GM12878 (cell line): Measurements from ENCODE around the gene HDAC2. TPM values are rescaled to one million over a fixed set of nuclear protein-coding genes. Genes with fewer than 3 reads are reported as not detected.

Experiments
- ATAC-seq: fragments of 200-7000 bp; cut with Tn5 transposase; 3 replicates; pipeline ENCODE4 v1.9.1; 2020; ENCODE audit warnings: mild to moderate bottlenecking, moderate library complexity
- Bru-seq: library from RNA; stranded (reverse); fragments of 400-500 nt; gene quantifications from one replicate; lab custom pipeline; 2021; lab: Mats Ljungman, UMichigan
- BruChase-seq, 2 experiments: library from RNA; stranded (reverse); fragments of 400-500 nt; gene quantifications; one replicate each; lab custom pipeline; 2021; lab: Mats Ljungman, UMichigan
- BruUV-seq: library from RNA; stranded (reverse); fragments of 400-500 nt; replicated peaks from 2 replicates; lab custom pipeline; 2021; lab: Mats Ljungman, UMichigan
- CTCF ChIA-PET: fragments of 300-600 bp; sonication (Branson Sonifier 250); formaldehyde crosslinking; extraction: SDS; loops from one replicate; lab custom pipeline; 2021; ENCODE audit warnings: inconsistent platforms; lab: Yijun Ruan, JAX
- POLR2A ChIA-PET: fragments of 350-600 bp; formaldehyde crosslinking; extraction: SDS; loops from one replicate; lab custom pipeline; 2021; ENCODE audit warnings: inconsistent platforms; lab: Charles Lee
- RAD21 ChIA-PET: fragments of 300-600 bp; sonication (Branson Sonifier 250); formaldehyde crosslinking; loops from one replicate; lab custom pipeline; 2023; ENCODE audit warnings: antibody characterized with exemption; ENCODE audit not compliant: unreplicated experiment; lab: Charles Lee
- SMC1A ChIA-PET: fragments of 300-600 bp; sonication (Branson Sonifier 250); formaldehyde crosslinking; loops from one replicate; lab custom pipeline; 2023; ENCODE audit not compliant: unreplicated experiment, uncharacterized antibody; lab: Charles Lee
- DNase-seq: peaks from one replicate; pipeline ENCODE4 v3.0.0-alpha.2; 2011; ENCODE audit warnings: low read depth, low spot score
- FAIRE-seq: peaks from 3 replicates; lab custom pipeline; 2011; peaks lifted over from hg19 to GRCh38; lab: Jason Lieb, UNC
- H2AFZ ChIP-seq: 2 replicates; pipeline ENCODE4 v1.6.0; 2011; ENCODE audit warnings: low read depth, low read length, control low read depth; ENCODE audit not compliant: control insufficient read depth
- H3K27ac ChIP-seq: 2 replicates; pipeline ENCODE4 v1.5.1; 2011; ENCODE audit warnings: control low read depth; ENCODE audit not compliant: control insufficient read depth, insufficient read depth
- H3K27me3 ChIP-seq, 2 experiments: replicated peaks in 1 of 2; 2 replicates each; pipeline versions ENCODE4 v1.6.0 to v1.6.1; 2011; ENCODE audit warnings: low read length in 1 of 2; ENCODE audit not compliant: control insufficient read depth in 2 of 2, insufficient read depth in 2 of 2
- H3K36me3 ChIP-seq, 2 experiments: 2 replicates each; pipeline ENCODE4 v1.5.1; 2011; ENCODE audit warnings: low read length in 1 of 2; ENCODE audit not compliant: control insufficient read depth in 2 of 2, insufficient read depth in 2 of 2
- H3K4me1 ChIP-seq: 2 replicates; pipeline ENCODE4 v1.6.1; 2011; ENCODE audit warnings: mild to moderate bottlenecking, low read length, moderate library complexity, mixed read lengths; ENCODE audit not compliant: control insufficient read depth, insufficient read depth
- H3K4me2 ChIP-seq: 2 replicates; pipeline ENCODE4 v1.6.0; 2011; ENCODE audit warnings: control low read depth; ENCODE audit not compliant: control insufficient read depth, insufficient read depth
- H3K4me3 ChIP-seq: fragments of 200-600 bp; sonication (generic); 2 replicates; pipeline ENCODE4 v1.5.1; 2016
- H3K79me2 ChIP-seq: 2 replicates; pipeline ENCODE4 v1.6.0; 2011; ENCODE audit warnings: low read length; ENCODE audit not compliant: control insufficient read depth, insufficient read depth
- H3K9ac ChIP-seq: 2 replicates; pipeline ENCODE4 v1.8.0; 2011; ENCODE audit warnings: low read length, control low read depth, mixed read lengths; ENCODE audit not compliant: control insufficient read depth, insufficient read depth
- H3K9me3 ChIP-seq: replicated peaks from 3 replicates; pipeline ENCODE4 v1.5.1; 2011; ENCODE audit warnings: mild to moderate bottlenecking, low read length; ENCODE audit not compliant: control insufficient read depth, insufficient read depth
- H4K20me1 ChIP-seq: 2 replicates; pipeline ENCODE4 v1.6.0; 2011; ENCODE audit not compliant: control insufficient read depth, insufficient read depth
- HSF1 ChIP-seq: fragments of 150-350 bp; IDR thresholded peaks from 2 replicates; pipeline ENCODE4 v1.6.1; 2014; ENCODE audit warnings: mild to moderate bottlenecking, low read depth, low read length
- MTA3 ChIP-seq: IDR thresholded peaks from 2 replicates; pipeline ENCODE4 v1.6.1; 2012; ENCODE audit warnings: low read length, inconsistent platforms, borderline replicate concordance
- NFXL1 ChIP-seq: fragments of 450-650 bp; IDR thresholded peaks from 2 replicates; pipeline ENCODE4 v1.6.1; 2017; ENCODE audit warnings: antibody characterized with exemption, mild to moderate bottlenecking, borderline replicate concordance
- RELA ChIP-seq: fragments of 450-650 bp; IDR thresholded peaks from 2 replicates; pipeline ENCODE4 v1.8.0; 2014; ENCODE audit warnings: borderline replicate concordance; ENCODE audit not compliant: partially characterized antibody
- SPI1 ChIP-seq: IDR thresholded peaks from 2 replicates; pipeline ENCODE4 v1.6.1; 2011; ENCODE audit warnings: low read depth, mild to moderate bottlenecking, low read length, moderate library complexity, borderline replicate concordance; ENCODE audit not compliant: insufficient read depth
- TARDBP ChIP-seq: IDR thresholded peaks from 2 replicates; pipeline ENCODE4 v1.6.1; 2016; ENCODE audit warnings: borderline replicate concordance
- ZNF687 ChIP-seq: fragments of 450-650 bp; IDR thresholded peaks from 2 replicates; pipeline ENCODE4 v1.6.1; 2017; ENCODE audit warnings: mild to moderate bottlenecking, moderate library complexity
- WGBS: methylation state at CpG from one replicate; pipeline ENCODE4 v1.1.6; 2016; ENCODE audit warnings: low lambda C conversion rate; ENCODE audit not compliant: insufficient replicate concordance, insufficient coverage; ENCODE audit errors: missing lambda C conversion rate; 5-methylcytosine and 5-hydroxymethylcytosine counted together
- in situ Hi-C: fragments of 300-500 bp; cut with MboI; formaldehyde crosslinking; loops from 9 replicates; pipeline ENCODE4 v1.14.3; 2018; ENCODE audit warnings: mixed read lengths
- intact Hi-C: fragments of 100-400 bp; cut with micrococcal nuclease; formaldehyde crosslinking; loops from one replicate; pipeline ENCODE4 v1.14.2; 2022; ENCODE audit not compliant: unreplicated experiment
- long read RNA-seq, 2 experiments: library from polyadenylated mRNA; unstranded; transcript quantifications; one replicate each; pipeline ENCODE4 v2.0.0, GENCODE V29; 2019 to 2020
- polyA minus RNA-seq, 3 experiments: library from RNA; depleted of rRNA, polyadenylated mRNA; stranded (reverse); fragments of >200 nt; gene quantifications; 2 replicates each; pipeline ENCODE4 v1.2.3, GENCODE V29; 2011
- polyA plus RNA-seq, 11 experiments: library from polyadenylated mRNA; depleted of rRNA in 4 of 11; unstranded in 6 of 11; stranded (reverse) in 5 of 11; fragments of >200 nt; fragmentation: Nextera tagmentation in 4 of 11; fragmentation: Illumina TruSeq in 1 of 11; extraction: Ambion mirVana in 4 of 11; extraction: Trizol in 1 of 11; gene quantifications; 1 replicate in 1 of 11; 2 replicates in 10 of 11; pipeline versions ENCODE4 v1.2.1 to v1.2.3, GENCODE V29; 2011 to 2016; ENCODE audit warnings: inconsistent platforms in 2 of 11, missing spikeins in 2 of 11, low read depth in 1 of 11
- total RNA-seq, 4 experiments: library from RNA; depleted of rRNA in 3 of 4; stranded (reverse); fragments of >200 nt in 3 of 4; fragmentation: Illumina TruSeq in 1 of 4; extraction: Trizol in 1 of 4; gene quantifications; 2 replicates each; pipeline versions ENCODE4 v1.2.1 to v1.2.3, GENCODE V29; 2013 to 2021
- TF ChIP-seq, protein P1 (sequence below): IDR thresholded peaks from 2 replicates; pipeline ENCODE4 v1.6.1; 2012; ENCODE audit warnings: low read depth, low read length, improper control_type of control experiment

HDAC2 gene
- total RNA-seq (2013; cell fraction: nucleolus; rRNA removed) = 73.8 and 74.9 TPM in 2 replicates
- total RNA-seq (2014; rRNA removed) (40.4 and 49.5 TPM in 2 replicates), total RNA-seq (2014; rRNA removed; fragmentation: Illumina TruSeq; extraction: Trizol) (87.0 and 89.1 TPM in 2 replicates), total RNA-seq (2021) (99.5 and 104 TPM in 2 replicates), polyA plus RNA-seq (2011; rRNA removed) (210 and 255 TPM in 2 replicates), polyA plus RNA-seq (2014; fragmentation: Illumina TruSeq; extraction: Trizol) (130 and 154 TPM in 2 replicates), polyA plus RNA-seq (2014; fragmentation: Nextera tagmentation; extraction: Ambion mirVana) (10 to 100 TPM; 45.3 to 88.7 TPM), polyA plus RNA-seq (2014; rRNA removed) (120 and 129 TPM in 2 replicates), polyA plus RNA-seq (2016; fragmentation: Nextera tagmentation; extraction: Ambion mirVana) (100 to 1,000 TPM; 157 to 158 TPM), polyA minus RNA-seq (2011; rRNA and poly(A)+ RNA removed) (131 and 274 TPM in 2 replicates), Bru-seq, nascent RNA (percentile 90 among the genes with signal in this experiment), BruChase-seq, experiment 1, labeled RNA remaining after a 6-hour chase (percentile 88 among the genes with signal in this experiment), BruChase-seq, experiment 2, labeled RNA remaining after a 2-hour chase (percentile 89 among the genes with signal in this experiment)
- 33.5 TPM for polyA plus RNA-seq (2011; ENCODE audit: low read depth)
- polyA plus RNA-seq (2011; cell fraction: cytosol; rRNA removed) = 69.5 and 102 TPM in 2 replicates
- 48.0 and 64.8 TPM in 2 replicates for polyA plus RNA-seq (2011; cell fraction: nucleus; rRNA removed)
- polyA plus RNA-seq (2012) = 69.4 and 98.7 TPM in 2 replicates
- 40.1 and 64.0 TPM in 2 replicates for polyA minus RNA-seq (2011; cell fraction: cytosol; rRNA and poly(A)+ RNA removed)
- 28.5 and 58.1 TPM in 2 replicates for polyA minus RNA-seq (2011; cell fraction: nucleus; rRNA and poly(A)+ RNA removed)
- long read RNA-seq, experiment 1, full-length matches to known transcripts = 124 of 157 reads
- long read RNA-seq, experiment 1, partial matches to known transcripts = 24 of 157 reads
- long read RNA-seq, experiment 1, other reads (novel, unspliced or antisense) = 9 of 157 reads
- long read RNA-seq, experiment 2, full-length matches to known transcripts = 305 of 428 reads
- long read RNA-seq, experiment 2, partial matches to known transcripts = 106 of 428 reads
- long read RNA-seq, experiment 2, other reads (novel, unspliced or antisense) = 17 of 428 reads

GRCh38 chr6:113970805-113971676 is at the start of gene HDAC2:
TSS of gene HDAC2 (minus strand) at chr6:113971148. CDS start at chr6:113970908, 240 bp downstream.
- in situ Hi-C loops (no loop called here), intact Hi-C loops (no loop called here)
- ChIA-PET RAD21 (interaction anchor here (1.5 kb wide), 1 partner anchor 10 kb away, joined by 4 read pairs; no protein-coding TSS in a partner anchor), CTCF (interaction anchor here (0.9 to 1.4 kb wide), 4 partner anchors 9 to 17 kb away, joined by 3 to 5 read pairs (median 4); no protein-coding TSS in a partner anchor), SMC1A (interaction anchor here (1.0 to 1.4 kb wide), 4 partner anchors 9 to 47 kb away, joined by 3 to 8 read pairs (median 5); no protein-coding TSS in a partner anchor), POLR2A (interaction anchor here (1.0 to 2.1 kb wide), 2 partner anchors 10 to 12 kb away, joined by 3 to 8 read pairs; no protein-coding TSS in a partner anchor)
- Histone ChIP-seq H3K4me2 (peak within 1 kb of the TSS; percentile 45), H3K27me3 (no peaks in the 10 kb centered on the region), H3K9me3 (no peaks in the 10 kb centered on the region), H4K20me1 (no peaks in the 10 kb centered on the region), H3K4me3 (peak within 1 kb of the TSS; percentile 100), H2AFZ (peak within 1 kb of the TSS; percentile 94), H3K36me3 (no peaks in the 10 kb centered on the region), H3K79me2 (peaks cover 48% of the 10 kb centered on the region), H3K4me1 (no peaks in the 10 kb centered on the region), H3K27ac (peak within 1 kb of the TSS; percentile 58), H3K9ac (peak within 1 kb of the TSS; percentile 76)
- BruUV-seq = no TSS peak
- WGBS = under 1% methylated on average over 57 of the region's 82 CpGs
- ATAC-seq (peak; percentile 84), FAIRE-seq (peak; percentile 94), DNase-seq (peak; percentile 71)
- TF ChIP-seq MTA3 = no peak
- TF ChIP-seq HSF1 = no peak
- TF ChIP-seq, protein P1, sequence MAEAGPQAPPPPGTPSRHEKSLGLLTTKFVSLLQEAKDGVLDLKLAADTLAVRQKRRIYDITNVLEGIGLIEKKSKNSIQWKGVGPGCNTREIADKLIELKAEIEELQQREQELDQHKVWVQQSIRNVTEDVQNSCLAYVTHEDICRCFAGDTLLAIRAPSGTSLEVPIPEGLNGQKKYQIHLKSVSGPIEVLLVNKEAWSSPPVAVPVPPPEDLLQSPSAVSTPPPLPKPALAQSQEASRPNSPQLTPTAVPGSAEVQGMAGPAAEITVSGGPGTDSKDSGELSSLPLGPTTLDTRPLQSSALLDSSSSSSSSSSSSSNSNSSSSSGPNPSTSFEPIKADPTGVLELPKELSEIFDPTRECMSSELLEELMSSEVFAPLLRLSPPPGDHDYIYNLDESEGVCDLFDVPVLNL = no peak
- TF ChIP-seq ZNF687 = peak; percentile 52
- no peak for TF ChIP-seq NFXL1
- peak; percentile 64; the same call in 1 of the 2 replicates for TF ChIP-seq TARDBP
- no peak for TF ChIP-seq SPI1
- TF ChIP-seq RELA = peak; percentile 92
